Measurements from ENCODE around the gene OLFM2.
"Not testable (repeated sequence)": the region's sequence is repeated elsewhere in the genome, so short reads cannot be mapped to it uniquely, and the experiment has no call there.

The OLFM2 gene

DNA sequence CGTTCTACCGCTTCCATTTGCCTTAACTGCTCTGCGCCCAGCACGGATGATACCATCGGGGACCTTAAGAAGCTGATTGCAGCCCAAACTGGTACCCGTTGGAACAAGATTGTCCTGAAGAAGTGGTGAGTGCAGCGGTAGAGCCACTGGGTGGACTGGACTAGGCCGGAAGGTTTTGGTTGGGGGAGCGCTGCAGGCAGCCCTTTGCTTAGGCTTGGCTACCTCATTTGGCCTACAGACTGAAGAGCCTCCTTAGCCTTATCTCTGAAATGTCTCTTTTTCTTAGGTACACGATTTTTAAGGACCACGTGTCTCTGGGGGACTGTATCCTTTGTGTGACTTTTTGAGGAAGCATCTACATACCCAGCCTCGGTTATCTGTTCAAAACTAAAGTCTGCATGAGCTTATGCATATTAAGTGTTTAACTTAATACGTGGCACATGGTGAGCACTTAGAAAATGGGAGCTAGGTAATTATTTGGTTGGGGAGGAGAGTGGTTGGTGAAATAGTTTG lies 107.7 kb downstream of the OLFM2 start:
- no peak for DNase-seq (ENCODE audit: low spot score)

DNA sequence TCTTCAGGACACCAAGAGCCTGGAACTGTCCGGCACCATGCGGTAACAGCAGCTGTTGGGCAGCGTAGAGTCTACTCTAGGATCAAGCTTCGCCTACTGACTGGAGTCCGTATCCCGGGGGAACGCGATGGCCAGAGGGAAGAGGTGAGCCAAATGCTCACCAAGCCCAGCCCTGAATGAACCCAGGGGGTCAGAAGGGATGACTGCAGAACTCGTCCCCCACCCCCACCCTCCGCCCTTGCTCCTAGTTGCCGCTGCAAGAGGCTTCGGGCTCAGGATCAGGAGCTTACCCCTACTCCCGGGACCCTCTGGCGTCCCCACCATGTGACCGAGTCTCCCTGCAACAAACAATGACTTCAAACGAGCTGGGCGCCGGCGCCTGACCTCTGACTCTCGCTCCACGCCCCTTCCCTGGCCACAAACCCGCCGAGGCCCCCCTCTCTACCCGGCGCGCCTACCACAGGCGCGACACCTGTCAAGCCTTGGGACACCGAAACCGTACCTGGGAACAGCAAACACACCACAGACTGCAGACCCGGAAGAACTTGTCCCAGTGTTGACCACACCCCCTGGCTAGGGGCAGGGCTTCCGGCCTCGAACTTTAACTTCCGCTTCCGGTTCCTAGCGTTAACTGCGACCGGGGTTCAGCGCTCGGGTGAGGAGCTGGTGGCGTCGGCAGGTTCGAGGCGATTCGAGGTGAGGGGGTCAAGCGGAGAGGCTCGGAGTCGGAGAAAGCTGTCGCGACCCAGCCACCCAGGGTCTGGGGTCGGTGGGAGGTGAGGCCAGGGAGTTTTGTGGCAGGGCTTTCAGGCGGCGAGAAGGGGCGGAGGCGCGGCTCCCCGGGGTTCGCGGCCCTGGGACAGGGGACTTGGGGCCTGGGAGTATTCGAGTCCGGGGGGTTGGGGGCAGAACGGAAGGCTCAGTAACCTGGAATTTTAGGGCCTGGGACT lies 108.8 kb downstream of the OLFM2 start, which contains the start of gene UBL5:
UBL5 (plus strand) TSS at position 630 of the 950 bp plus-strand sequence. CDS start 420 bp downstream, outside the sequence.
- DNase-seq (ENCODE audit: low spot score), result peak; percentile 93

DNA sequence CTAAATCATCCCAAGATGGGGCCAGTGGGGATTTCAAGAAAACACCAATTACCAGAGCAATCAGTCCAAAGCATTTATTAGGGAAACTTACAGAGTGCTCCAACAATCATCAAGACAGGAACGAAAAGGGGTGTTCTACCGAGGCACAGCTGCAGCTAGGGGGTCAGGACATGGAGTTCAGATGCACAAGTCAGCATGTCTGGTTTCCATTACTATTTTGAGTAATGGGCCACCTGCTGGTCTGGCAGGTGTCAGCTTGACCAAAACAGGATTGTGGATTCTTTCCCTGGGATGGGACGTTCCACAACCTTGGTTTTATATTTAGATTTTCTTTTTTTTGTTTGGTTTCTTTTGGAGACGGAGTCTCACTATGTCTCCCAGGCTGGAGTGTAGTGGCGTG lies 112.5 kb downstream of the OLFM2 start:
- no peak for DNase-seq (ENCODE audit: low spot score)

DNA sequence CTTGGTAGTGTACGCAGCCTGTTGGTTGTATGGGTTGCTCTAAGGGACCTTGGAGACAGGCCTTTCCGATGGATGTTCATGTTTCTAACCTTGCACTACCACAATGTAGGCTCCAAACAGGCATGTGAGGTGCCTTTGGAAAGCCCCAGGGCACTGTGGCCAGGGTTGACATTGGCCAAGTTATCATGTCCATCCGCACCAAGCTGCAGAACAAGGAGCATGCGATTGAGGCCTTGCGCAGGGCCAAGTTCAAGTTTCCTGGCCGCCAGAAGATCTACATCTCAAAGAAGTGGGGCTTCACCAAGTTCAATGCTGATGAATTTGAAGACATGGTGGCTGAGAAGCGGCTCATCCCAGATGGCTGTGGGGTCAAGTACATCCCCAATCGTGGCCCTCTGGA lies 116.3 kb downstream of the OLFM2 start:
- DNase-seq (ENCODE audit: low spot score), result not testable (repeated sequence)

DNA sequence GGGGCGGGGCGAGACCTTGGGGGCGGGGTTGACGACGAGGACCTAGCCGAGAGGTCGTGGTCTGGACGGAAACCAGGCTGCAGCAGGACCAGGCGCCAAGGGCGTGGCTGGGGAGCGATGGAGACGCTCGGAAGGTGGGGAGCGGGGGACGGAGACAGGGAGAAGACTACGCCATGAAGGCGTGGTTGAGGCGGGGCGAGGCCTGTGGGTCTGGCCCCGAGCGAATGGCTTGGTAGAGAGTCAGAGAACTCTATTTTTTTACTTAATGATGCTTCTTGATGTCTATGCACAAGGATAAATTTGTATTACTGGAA lies 116.8 kb downstream of the OLFM2 start:
- no peak for DNase-seq (ENCODE audit: low spot score)

DNA sequence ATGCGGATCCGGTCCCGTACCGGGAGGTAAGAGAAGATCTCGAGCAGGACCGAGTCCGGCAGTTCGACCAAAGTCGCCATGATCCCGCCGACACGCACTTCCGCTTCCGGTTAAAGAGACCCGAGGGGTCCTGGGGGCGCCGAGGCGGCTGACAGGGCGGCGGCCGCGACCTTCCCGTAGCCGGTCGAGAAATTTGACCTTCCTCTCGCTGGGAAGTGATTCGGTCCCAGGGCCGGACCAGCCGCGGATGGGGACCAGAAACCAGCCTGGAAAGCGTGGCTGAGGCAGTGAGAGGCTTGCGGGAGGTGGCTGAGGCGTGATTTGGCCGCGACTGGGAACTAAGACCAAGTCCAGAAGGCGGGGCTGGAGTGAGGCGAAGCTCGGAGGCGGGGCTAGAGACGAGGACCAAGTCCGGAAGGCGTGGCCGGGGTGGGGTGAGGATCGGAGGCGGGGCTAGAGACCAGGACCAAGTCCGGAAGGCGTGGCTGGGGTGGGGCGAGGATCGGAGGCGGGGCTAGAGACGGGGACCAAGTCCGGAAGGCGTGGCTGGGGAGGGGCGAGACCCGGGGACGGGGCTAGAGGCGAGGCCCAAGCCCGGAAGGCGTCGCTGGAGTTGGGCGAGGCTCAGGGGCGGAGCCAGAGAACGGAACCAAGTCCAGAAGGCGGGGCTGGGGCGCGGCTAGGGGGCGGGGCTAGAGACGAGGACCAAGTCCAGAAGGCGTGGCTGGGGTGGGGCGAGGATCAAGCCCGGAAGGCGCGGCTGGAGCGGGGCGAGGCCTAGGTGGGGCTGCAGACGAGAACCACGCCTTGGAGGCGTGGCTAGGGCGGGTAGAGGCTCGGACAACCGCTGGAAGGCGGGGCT lies 117.3 kb downstream of the OLFM2 start, which contains the start of gene FBXL12:
FBXL12 (minus strand) TSS at position 346 of the 862 bp plus-strand sequence; CDS start at position 80, 266 bp downstream.
- peak; percentile 98 for DNase-seq (ENCODE audit: low spot score)

DNA sequence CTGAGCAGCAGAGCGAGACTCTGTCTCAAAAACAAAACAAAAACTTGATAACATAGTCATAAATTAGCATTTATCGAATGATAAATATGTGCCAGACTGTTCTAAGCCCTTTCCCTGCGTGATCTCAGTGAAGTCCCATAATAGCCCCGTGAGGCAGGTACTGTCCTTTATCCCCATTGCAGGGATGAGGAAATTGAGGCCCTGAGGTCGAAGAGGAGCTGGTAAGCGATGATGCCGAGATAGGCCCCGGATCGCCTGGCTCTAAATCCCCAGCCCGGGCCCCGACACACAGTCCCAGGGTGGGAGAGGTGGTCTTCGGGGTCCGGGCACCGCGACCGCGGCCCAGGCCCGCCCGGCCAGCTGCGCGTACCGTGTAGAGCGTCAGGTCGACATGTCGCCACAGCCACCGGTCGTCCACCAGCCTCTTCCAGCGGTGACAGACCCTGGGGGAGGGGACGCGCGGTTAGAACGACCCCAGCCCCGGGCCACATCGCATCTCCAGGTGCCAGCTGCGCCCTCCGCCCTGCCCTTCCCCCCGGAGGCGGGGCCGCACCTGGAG lies 118.1 kb downstream of the OLFM2 start:
- DNase-seq (ENCODE audit: low spot score), result no peak

DNA sequence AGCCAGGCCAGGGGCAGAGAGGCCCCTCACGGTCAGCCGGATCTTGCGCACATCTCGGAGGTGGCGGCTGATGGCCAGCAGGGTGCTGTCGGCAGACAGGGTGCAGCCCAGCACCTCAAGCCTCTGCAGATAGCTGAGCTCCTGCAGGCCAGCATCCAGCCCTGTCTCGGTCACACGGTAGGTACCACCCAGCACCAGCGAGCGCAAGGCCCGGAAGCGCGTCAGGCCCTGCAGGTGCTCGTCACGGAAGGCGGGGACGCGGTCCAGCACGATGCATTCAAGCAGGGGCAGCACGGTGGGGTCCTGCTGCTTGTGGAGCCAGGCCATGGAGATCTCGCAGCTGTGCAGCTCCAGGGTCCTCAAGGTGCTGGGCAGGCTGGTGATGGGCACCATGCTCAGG lies 125.2 kb downstream of the OLFM2 start:
- DNase-seq (ENCODE audit: low spot score), result no peak

DNA sequence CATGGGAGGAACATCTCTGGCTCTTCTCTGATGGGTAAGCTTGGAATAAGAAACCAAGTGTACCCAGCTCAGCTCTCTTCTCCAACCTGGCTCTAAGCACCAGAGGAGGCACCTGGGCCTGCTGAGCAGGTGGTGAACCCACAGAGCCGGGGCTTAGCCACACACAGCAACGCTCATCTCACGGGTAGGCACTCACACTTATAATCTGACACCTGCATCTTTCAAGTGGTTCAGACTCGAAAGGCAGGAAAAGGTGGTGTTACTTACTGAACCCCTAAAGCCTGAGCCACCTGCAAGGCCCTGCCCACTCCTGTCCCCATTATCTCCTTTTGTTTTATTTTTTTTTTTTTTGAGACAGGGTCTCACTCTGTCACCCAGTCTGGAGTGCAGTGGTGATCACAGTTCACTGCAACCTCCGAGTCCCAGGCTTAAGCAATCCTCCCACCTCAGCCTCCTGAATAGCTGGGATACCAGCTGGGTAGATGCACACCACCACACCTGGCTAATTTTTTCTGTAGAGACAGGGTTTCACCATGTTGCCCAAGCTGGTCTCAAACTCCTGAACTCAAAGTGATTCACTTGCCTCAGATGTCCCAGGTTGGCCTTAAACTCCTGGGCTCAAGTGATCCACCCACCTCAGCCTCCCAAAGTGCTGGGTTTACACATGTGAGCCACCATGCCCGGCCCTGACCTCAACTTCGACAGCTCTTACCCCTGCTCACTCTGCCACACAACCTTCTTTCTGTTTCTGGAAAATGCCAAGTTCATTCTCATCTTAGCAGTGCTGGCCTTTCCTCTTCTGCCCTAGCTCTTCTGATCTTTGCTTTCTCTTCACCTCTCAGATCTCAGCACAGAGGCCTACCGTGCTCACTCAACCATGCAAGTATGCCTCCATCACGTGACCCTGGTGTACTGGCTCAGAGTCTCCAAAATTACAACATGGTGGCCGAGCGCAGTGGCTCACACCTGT lies 127.2 kb downstream of the OLFM2 start:
- no peak for DNase-seq (ENCODE audit: low spot score)

DNA sequence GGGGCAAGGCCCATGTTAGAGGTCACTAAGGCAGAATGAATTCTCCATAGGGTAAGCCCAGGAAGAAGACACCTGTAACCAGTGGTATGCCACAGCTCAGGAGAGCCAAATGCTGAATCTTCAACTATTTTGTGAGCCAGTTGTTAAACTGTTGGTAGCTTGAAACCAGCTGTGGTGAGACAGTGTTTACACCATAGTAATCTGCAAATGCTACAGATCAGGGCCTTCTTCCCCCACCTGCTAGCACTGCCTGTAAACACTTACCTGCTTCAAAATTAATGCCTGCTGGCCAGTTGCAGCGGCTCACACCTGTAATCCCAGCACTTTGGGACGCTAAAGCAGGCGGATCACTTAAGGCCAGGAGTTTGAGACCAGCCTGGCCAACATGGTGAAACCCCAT lies 129.5 kb downstream of the OLFM2 start:
- DNase-seq (ENCODE audit: low spot score), result no peak
